HG02610 (cell line): ENCODE data around the gene LCLAT1.
A peak's percentile ranks its signal among the peaks of the same experiment; 100 is the strongest.

Experiments
- ATAC-seq: cut with Tn5 transposase; IDR thresholded peaks from one replicate; pipeline ENCODE4 v1.9.1; 2021; ENCODE audit warnings: mild to moderate bottlenecking, moderate library complexity; ENCODE audit not compliant: unreplicated experiment

Gene LCLAT1

GRCh38 chr2:30422444-30423040 is 24.5 kb upstream of the LCLAT1 start:
- ATAC-seq, result peak; percentile 89

GRCh38 chr2:30424231-30424630 is 22.8 kb upstream of the LCLAT1 start:
- no peak for ATAC-seq

- no peak for ATAC-seq
Observed at GRCh38 chr2:30425326-30425725, 21.7 kb upstream of the LCLAT1 start.

- no peak for ATAC-seq
Observed at GRCh38 chr2:30427606-30428347, 19.3 kb upstream of the LCLAT1 start.

- ATAC-seq, result no peak
Observed at GRCh38 chr2:30428348-30428662, 18.7 kb upstream of the LCLAT1 start.

GRCh38 chr2:30428827-30429461 is 18.1 kb upstream of the LCLAT1 start:
- ATAC-seq, result no peak

- no peak for ATAC-seq
Observed at GRCh38 chr2:30433541-30434299, 13.3 kb upstream of the LCLAT1 start.

GRCh38 chr2:30434708-30435107 is 12.3 kb upstream of the LCLAT1 start:
- ATAC-seq, result no peak

- no peak for ATAC-seq
Observed at GRCh38 chr2:30436859-30437435, 10.1 kb upstream of the LCLAT1 start.

GRCh38 chr2:30437809-30438548 is 9.1 kb upstream of the LCLAT1 start:
- no peak for ATAC-seq

- ATAC-seq, result no peak
Observed at GRCh38 chr2:30439296-30439695, 7.8 kb upstream of the LCLAT1 start.

- ATAC-seq, result no peak
Observed at GRCh38 chr2:30439879-30440278, 7.2 kb upstream of the LCLAT1 start.

GRCh38 chr2:30441023-30441422 is 6.0 kb upstream of the LCLAT1 start:
- no peak for ATAC-seq

GRCh38 chr2:30443081-30443480 is 4.0 kb upstream of the LCLAT1 start:
- no peak for ATAC-seq

GRCh38 chr2:30444273-30444672 is 2.8 kb upstream of the LCLAT1 start:
- ATAC-seq, result no peak

GRCh38 chr2:30445266-30445821 is 1.7 kb upstream of the LCLAT1 start:
- no peak for ATAC-seq

GRCh38 chr2:30446602-30447148 is 371 bp upstream of the LCLAT1 start:
- ATAC-seq, result peak; percentile 3

GRCh38 chr2:30448308-30448707 is 1.3 kb downstream of the LCLAT1 start:
- no peak for ATAC-seq

- no peak for ATAC-seq
Observed at GRCh38 chr2:30448866-30449265, 1.8 kb downstream of the LCLAT1 start.

- ATAC-seq, result no peak
Observed at GRCh38 chr2:30450025-30450424, 3.0 kb downstream of the LCLAT1 start.
